K562 (cell line): ENCODE data around the gene KPNB1. TPM values are rescaled to one million over a fixed set of nuclear protein-coding genes. Genes with fewer than 3 reads are reported as not detected.

ENCODE experiments used
- ATAC-seq: fragments of 200-7000 bp; cut with Tn5 transposase; 3 replicates; pipeline ENCODE4 v1.9.1; 2020; ENCODE audit warnings: moderate library complexity
- BruUV-seq: library from RNA; stranded (reverse); fragments of 400-500 nt; replicated peaks from 2 replicates; lab custom pipeline; 2021; lab: Mats Ljungman, UMichigan
- CTCF ChIA-PET: fragments of 300-600 bp; formaldehyde crosslinking; extraction: SDS; loops from one replicate; lab custom pipeline; 2021; ENCODE audit warnings: low intra/inter-chr PET ratio; lab: Yijun Ruan, JAX
- POLR2A ChIA-PET: fragments of 300-600, 350-650 bp; sonication (Branson Sonifier 250); formaldehyde crosslinking; extraction: SDS; loops from one replicate; lab custom pipeline; 2021; ENCODE audit warnings: antibody characterized with exemption, inconsistent platforms; lab: Yijun Ruan, JAX
- DNase-seq, 4 experiments: peaks; one replicate each; pipeline versions ENCODE4 v3.0.0 to v3.0.0-alpha.2; 2011 to 2018; ENCODE audit warnings: low spot score in 3 of 4, mixed read lengths in 3 of 4; ENCODE audit errors: extremely low read depth in 1 of 4
- FAIRE-seq: peaks from 2 replicates; lab custom pipeline; 2011; peaks lifted over from hg19 to GRCh38; lab: Jason Lieb, UNC
- H2AFZ ChIP-seq: 2 replicates; pipeline ENCODE4 v1.6.0; 2011; ENCODE audit warnings: low read depth, low read length, control low read depth, inconsistent platforms
- H3K27ac ChIP-seq: fragments of 200-600 bp; 3 replicates; pipeline ENCODE4 v1.8.0; 2011; ENCODE audit warnings: low read depth, mild to moderate bottlenecking, control low read depth, inconsistent platforms, low read length, moderate library complexity, mixed read lengths; ENCODE audit errors: extremely low read depth
- H3K27me3 ChIP-seq, 2 experiments: fragments of 300-600 bp in 1 of 2; 2 replicates in 1 of 2; 3 replicates in 1 of 2; pipeline versions ENCODE4 v1.6.0 to v1.8.0; 2011; ENCODE audit warnings: inconsistent platforms in 2 of 2, low read length in 2 of 2, mild to moderate bottlenecking in 1 of 2, mixed read lengths in 1 of 2, moderate library complexity in 1 of 2; ENCODE audit not compliant: control insufficient read depth in 2 of 2, insufficient read depth in 2 of 2
- H3K36me3 ChIP-seq: fragments of 300-600 bp; 3 replicates; pipeline ENCODE4 v1.8.0; 2011; ENCODE audit warnings: mild to moderate bottlenecking, low read length, inconsistent platforms; ENCODE audit not compliant: control insufficient read depth, insufficient read depth
- H3K4me1 ChIP-seq, 2 experiments: fragments of 200-600 bp in 1 of 2; replicated peaks in 1 of 2; 2 replicates in 1 of 2; 3 replicates in 1 of 2; pipeline versions ENCODE4 v1.5.1 to v1.8.0; 2011; ENCODE audit warnings: inconsistent platforms in 2 of 2, low read length in 2 of 2, mild to moderate bottlenecking in 1 of 2, mixed read lengths in 1 of 2, moderate library complexity in 1 of 2; ENCODE audit not compliant: control insufficient read depth in 2 of 2, insufficient read depth in 2 of 2
- H3K4me2 ChIP-seq: 2 replicates; pipeline ENCODE4 v1.6.1; 2011; ENCODE audit warnings: low read length, control low read depth, inconsistent platforms, mixed read lengths; ENCODE audit not compliant: insufficient read depth
- H3K4me3 ChIP-seq: fragments of 200-600 bp; sonication (generic), shearing (Covaris generic); 2 replicates; pipeline ENCODE4 v1.5.1; 2016; ENCODE audit warnings: control low read depth, inconsistent platforms
- H3K79me2 ChIP-seq: fragments of 200-600 bp; 3 replicates; pipeline ENCODE4 v1.8.0; 2011; ENCODE audit warnings: low read length, inconsistent platforms; ENCODE audit not compliant: control insufficient read depth, insufficient read depth
- H3K9ac ChIP-seq, 2 experiments: 2 replicates each; pipeline versions ENCODE4 v1.6.0 to v1.6.1; 2011; ENCODE audit warnings: low read depth in 2 of 2, low read length in 2 of 2, control low read depth in 1 of 2, inconsistent platforms in 1 of 2, mild to moderate bottlenecking in 1 of 2, mixed read lengths in 1 of 2; ENCODE audit not compliant: insufficient read depth in 1 of 2
- H3K9me1 ChIP-seq: one replicate; pipeline ENCODE4 v1.6.0; 2011; ENCODE audit warnings: inconsistent platforms, mild to moderate bottlenecking, low read length, moderate library complexity; ENCODE audit not compliant: control insufficient read depth, insufficient read depth
- H3K9me3 ChIP-seq: replicated peaks from 2 replicates; pipeline ENCODE4 v1.5.1; 2011; ENCODE audit warnings: low read depth, low read length, inconsistent platforms; ENCODE audit not compliant: control insufficient read depth, insufficient read depth
- H4K20me1 ChIP-seq: replicated peaks from 2 replicates; pipeline ENCODE4 v1.6.1; 2011; ENCODE audit warnings: low read length, inconsistent platforms, mixed read lengths; ENCODE audit not compliant: control insufficient read depth, insufficient read depth
- PCBP1 ChIP-seq: fragments of 200-400 bp; formaldehyde crosslinking; IDR thresholded peaks from 2 replicates; pipeline ENCODE4 v1.6.1; 2018; ENCODE audit warnings: mild to moderate bottlenecking, low read depth, low read length; ENCODE audit not compliant: poor library complexity, severe bottlenecking
- SETDB1 ChIP-seq: IDR thresholded peaks from one replicate; pipeline ENCODE4 v1.6.1; 2012; ENCODE audit warnings: low read length, control low read depth, inconsistent platforms
- SMAD4 ChIP-seq: fragments of 250-450 bp; sonication (Bioruptor Pico); conservative IDR thresholded peaks from 2 replicates; pipeline ENCODE4 v1.8.0; 2021; ENCODE audit warnings: inconsistent platforms, mild to moderate bottlenecking, moderate library complexity
- TCF7L2 ChIP-seq: fragments of 150-350 bp; IDR thresholded peaks from 2 replicates; pipeline ENCODE4 v1.6.1; 2016; ENCODE audit warnings: low read depth, mild to moderate bottlenecking, low read length, moderate library complexity
- ZNF124 ChIP-seq: sonication (generic); formaldehyde crosslinking; IDR thresholded peaks from 2 replicates; pipeline ENCODE4 v1.8.1; 2022; ENCODE audit warnings: missing genetic modification reagents
- ZNF184 ChIP-seq: sonication (generic); formaldehyde crosslinking; IDR thresholded peaks from 2 replicates; pipeline ENCODE4 v1.5.0; 2020; ENCODE audit warnings: missing genetic modification reagents
- ZNF449 ChIP-seq: fragments of 250-450 bp; sonication (Bioruptor Pico); IDR thresholded peaks from 2 replicates; pipeline ENCODE4 v1.8.0; 2022; ENCODE audit warnings: moderate library complexity, mild to moderate bottlenecking, inconsistent platforms
- WGBS: fragments of 100-300 bp; shearing (Covaris generic); methylation state at CpG from one replicate; pipeline ENCODE4 v1.1.6; 2016; ENCODE audit warnings: low coverage, mixed read lengths; ENCODE audit not compliant: insufficient coverage; ENCODE audit errors: missing lambda C conversion rate; 5-methylcytosine and 5-hydroxymethylcytosine counted together
- in situ Hi-C: fragments of 300-500 bp; cut with MboI; formaldehyde crosslinking; loops from 4 replicates; pipeline ENCODE4 v1.15.0; 2018; ENCODE audit warnings: inconsistent platforms, mixed read lengths
- intact Hi-C: fragments of 100-400 bp; cut with micrococcal nuclease; formaldehyde crosslinking; loops from 2 replicates; pipeline ENCODE4 v1.14.2; 2022
- polyA plus RNA-seq, 8 experiments: library from polyadenylated mRNA; depleted of rRNA in 4 of 8; stranded (reverse) in 5 of 8; unstranded in 3 of 8; fragments of >200 nt; fragmentation: Nextera tagmentation in 2 of 8; fragmentation: Illumina TruSeq in 1 of 8; extraction: Ambion mirVana in 2 of 8; extraction: Trizol in 1 of 8; gene quantifications; 2 replicates each; pipeline versions ENCODE4 v1.2.1 to v1.2.3, GENCODE V29; 2011 to 2014; ENCODE audit warnings: inconsistent platforms in 1 of 8, missing spikeins in 1 of 8
- total RNA-seq, 7 experiments: library from RNA; depleted of rRNA in 6 of 7; stranded (reverse); fragments of >200 nt in 6 of 7; fragmentation: Illumina TruSeq in 2 of 7; extraction: Trizol in 2 of 7; gene quantifications; 2 replicates each; pipeline versions ENCODE4 v1.2.1 to v1.2.3, GENCODE V29; 2011 to 2021; ENCODE audit warnings: low replicate concordance in 1 of 7

Gene KPNB1
- total and polyA plus RNA-seq, 9 of the 15 experiments (the other 6 are each of a cell fraction or from before 2014, with no cell fraction given) = 154 to 622 (median 354) TPM

DNA sequence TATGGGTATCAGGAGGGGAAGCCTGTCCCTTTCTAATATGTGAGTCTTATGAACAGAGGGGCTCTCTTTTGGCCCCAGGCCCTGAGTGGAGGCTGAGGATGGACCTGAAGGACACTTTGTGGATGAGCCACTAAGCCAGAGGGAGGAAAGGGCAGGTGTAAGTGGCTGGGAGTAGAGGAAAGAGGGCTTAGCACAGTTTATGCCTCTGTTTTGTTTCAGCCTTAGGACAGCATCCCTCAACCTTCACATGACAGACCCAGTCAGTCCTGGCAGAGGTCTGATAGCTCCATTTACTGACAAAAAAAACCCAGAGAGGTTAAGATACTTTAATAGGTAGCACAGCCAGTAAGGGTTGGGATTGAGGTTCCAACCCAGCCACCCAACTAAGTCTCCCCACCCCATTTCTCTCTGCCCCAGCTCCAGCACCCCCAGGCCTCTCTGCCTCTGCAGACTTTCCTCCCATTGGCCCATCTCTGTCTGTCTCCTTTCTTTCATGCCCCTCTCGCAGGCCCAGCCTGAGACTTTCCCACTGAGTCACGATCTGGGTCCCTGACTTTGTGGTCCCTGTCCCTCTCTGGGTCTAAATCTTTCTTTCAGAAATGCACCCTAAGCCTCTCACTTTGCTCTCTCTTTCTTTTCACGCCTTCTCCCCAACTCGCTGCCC, 78.6 kb downstream of the KPNB1 start:
- H3K27me3 ChIP-seq = peaks cover 25 to 69% of the 10 kb centered on the region in 2 experiments

More for the DNA sequence above, 78.6 kb downstream of the KPNB1 start:
- no peaks in the 10 kb centered on the region for H3K79me2 ChIP-seq
- WGBS = 0% methylated on average over 4 of the region's 4 CpGs
- DNase-seq (no peak), ATAC-seq (no peak), FAIRE-seq (no peak)
- H3K4me1 ChIP-seq = peaks cover 0 to 18% of the 10 kb centered on the region in 2 experiments; a peak in 2 of 5 replicates
- no peak overlapping the region for H3K4me2 ChIP-seq
- H3K4me3 ChIP-seq = no peak overlapping the region
- ChIA-PET CTCF (no interaction called here), POLR2A (interaction anchor here (2.6 kb wide), 1 partner anchor 13 kb away, joined by 7 read pairs; no protein-coding TSS in a partner anchor)
- TF ChIP-seq SETDB1 = no peak
- no peak for TF ChIP-seq ZNF124 (CRISPR knock-in tag)
- no peak for TF ChIP-seq ZNF184
- no peak for TF ChIP-seq PCBP1
- TF ChIP-seq ZNF449 (CRISPR knock-in tag) = no peak
- TF ChIP-seq SMAD4 (CRISPR knock-in tag) = no peak
- no peak for TF ChIP-seq TCF7L2
- H4K20me1 ChIP-seq = peaks cover 13% of the 10 kb centered on the region
- in situ Hi-C loops (no loop called here), intact Hi-C loops (no loop called here)
- H3K27ac ChIP-seq = no peak overlapping the region
- H3K9ac ChIP-seq = no peak overlapping the region
- no peaks in the 10 kb centered on the region for H3K9me1 ChIP-seq
- no peaks in the 10 kb centered on the region for H3K36me3 ChIP-seq
- no TSS peak for BruUV-seq
- H2AFZ ChIP-seq = no peak overlapping the region
- no peaks in the 10 kb centered on the region for H3K9me3 ChIP-seq
